ENCODE measurements around the gene GAS2L1. TPM values are rescaled to one million over a fixed set of nuclear protein-coding genes. Genes with fewer than 3 reads are reported as not detected.
"Not testable (repeated sequence)": the region's sequence is repeated elsewhere in the genome, so short reads cannot be mapped to it uniquely, and the experiment has no call there.

Gene GAS2L1
- total RNA-seq, 1 experiment from 2014 or later: 29.4 TPM

- BruUV-seq (replicated peaks): no TSS peak
- RAD21 ChIA-PET (ENCODE audit: low non-redundant PET in 1 of 2, low total read pairs in 2 of 2, uncharacterized antibody in 2 of 2, unreplicated experiment in 2 of 2): no interaction called here
- Histone ChIP-seq H3K4me2 (ENCODE audit: low read length) (no peak overlapping the region), H3K79me2 (ENCODE audit: insufficient read depth, low read length) (no peaks in the 10 kb centered on the region), H3K9me2 (ENCODE audit: insufficient read depth) (no peaks in the 10 kb centered on the region), H4K20me1 (ENCODE audit: insufficient read depth) (no peaks in the 10 kb centered on the region), H2AFZ (ENCODE audit: low read depth, low read length, poor library complexity, severe bottlenecking) (no peak overlapping the region), H3K27ac (ENCODE audit: low read depth, low read length) (no peak overlapping the region), H3K27me3 (ENCODE audit: insufficient read depth, low read length) (no peaks in the 10 kb centered on the region), H3K4me1 (ENCODE audit: control insufficient read depth in 1 of 2, insufficient read depth in 2 of 2, low read length in 2 of 2) (peaks cover 0 to 3% of the 10 kb centered on the region in 2 experiments; a peak in 1 of 4 replicates), H3K36me3 (ENCODE audit: control insufficient read depth in 1 of 2, insufficient read depth in 2 of 2, low read length in 2 of 2) (peaks cover 17 to 38% of the 10 kb centered on the region in 2 experiments; a peak in 3 of 4 replicates), H3K9ac (ENCODE audit: low read length) (no peak overlapping the region), H3K9me3 (ENCODE audit: control insufficient read depth in 1 of 2, insufficient read depth in 1 of 2, low read depth in 1 of 2, low read length in 2 of 2) (no peaks in the 10 kb centered on the region), H3K4me3 (replicated peaks in 1 of 2; ENCODE audit: low read depth in 1 of 2, low read length in 2 of 2) (no peak overlapping the region)
- intact Hi-C loops (cut with micrococcal nuclease): no loop called here
- POLR2A ChIA-PET: no interaction called here
- CTCF ChIA-PET: no interaction called here
- ATAC-seq (no peak), DNase-seq (ENCODE audit: low read depth, low spot score) (no peak)
- TF ChIP-seq YY1 (IDR thresholded peaks at IDR 0.05; ENCODE audit: extremely low read depth, insufficient replicate concordance, low read depth, low read length) (no peak), ELF1 (IDR thresholded peaks at IDR 0.05; ENCODE audit: borderline replicate concordance, low read depth) (no peak), EGR1 (IDR thresholded peaks at IDR 0.05; ENCODE audit: low read depth) (no peak), EZH2 (IDR thresholded peaks at IDR 0.05) (no peak), MAX (IDR thresholded peaks at IDR 0.05) (no peak), CEBPB (IDR thresholded peaks at IDR 0.05; ENCODE audit: low read depth) (no peak), RAD21 (IDR thresholded peaks at IDR 0.05; ENCODE audit: low read depth) (no peak), FOSL1 (IDR thresholded peaks at IDR 0.05; ENCODE audit: low read depth) (no peak), POLR2A (IDR thresholded peaks at IDR 0.05; ENCODE audit: borderline replicate concordance, extremely low read depth, insufficient read depth, insufficient read length) (no peak)
- TF ChIP-seq, protein P1, sequence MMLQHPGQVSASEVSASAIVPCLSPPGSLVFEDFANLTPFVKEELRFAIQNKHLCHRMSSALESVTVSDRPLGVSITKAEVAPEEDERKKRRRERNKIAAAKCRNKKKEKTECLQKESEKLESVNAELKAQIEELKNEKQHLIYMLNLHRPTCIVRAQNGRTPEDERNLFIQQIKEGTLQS (IDR thresholded peaks at IDR 0.05): no peak
- TF ChIP-seq, protein P2, sequence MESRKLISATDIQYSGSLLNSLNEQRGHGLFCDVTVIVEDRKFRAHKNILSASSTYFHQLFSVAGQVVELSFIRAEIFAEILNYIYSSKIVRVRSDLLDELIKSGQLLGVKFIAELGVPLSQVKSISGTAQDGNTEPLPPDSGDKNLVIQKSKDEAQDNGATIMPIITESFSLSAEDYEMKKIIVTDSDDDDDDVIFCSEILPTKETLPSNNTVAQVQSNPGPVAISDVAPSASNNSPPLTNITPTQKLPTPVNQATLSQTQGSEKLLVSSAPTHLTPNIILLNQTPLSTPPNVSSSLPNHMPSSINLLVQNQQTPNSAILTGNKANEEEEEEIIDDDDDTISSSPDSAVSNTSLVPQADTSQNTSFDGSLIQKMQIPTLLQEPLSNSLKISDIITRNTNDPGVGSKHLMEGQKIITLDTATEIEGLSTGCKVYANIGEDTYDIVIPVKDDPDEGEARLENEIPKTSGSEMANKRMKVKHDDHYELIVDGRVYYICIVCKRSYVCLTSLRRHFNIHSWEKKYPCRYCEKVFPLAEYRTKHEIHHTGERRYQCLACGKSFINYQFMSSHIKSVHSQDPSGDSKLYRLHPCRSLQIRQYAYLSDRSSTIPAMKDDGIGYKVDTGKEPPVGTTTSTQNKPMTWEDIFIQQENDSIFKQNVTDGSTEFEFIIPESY (IDR thresholded peaks at IDR 0.05; ENCODE audit: extremely low read depth, insufficient replicate concordance, low read length): no peak
Observed at GRCh38 chr22:29353860-29354259, 47.4 kb downstream of the GAS2L1 start.

DNA sequence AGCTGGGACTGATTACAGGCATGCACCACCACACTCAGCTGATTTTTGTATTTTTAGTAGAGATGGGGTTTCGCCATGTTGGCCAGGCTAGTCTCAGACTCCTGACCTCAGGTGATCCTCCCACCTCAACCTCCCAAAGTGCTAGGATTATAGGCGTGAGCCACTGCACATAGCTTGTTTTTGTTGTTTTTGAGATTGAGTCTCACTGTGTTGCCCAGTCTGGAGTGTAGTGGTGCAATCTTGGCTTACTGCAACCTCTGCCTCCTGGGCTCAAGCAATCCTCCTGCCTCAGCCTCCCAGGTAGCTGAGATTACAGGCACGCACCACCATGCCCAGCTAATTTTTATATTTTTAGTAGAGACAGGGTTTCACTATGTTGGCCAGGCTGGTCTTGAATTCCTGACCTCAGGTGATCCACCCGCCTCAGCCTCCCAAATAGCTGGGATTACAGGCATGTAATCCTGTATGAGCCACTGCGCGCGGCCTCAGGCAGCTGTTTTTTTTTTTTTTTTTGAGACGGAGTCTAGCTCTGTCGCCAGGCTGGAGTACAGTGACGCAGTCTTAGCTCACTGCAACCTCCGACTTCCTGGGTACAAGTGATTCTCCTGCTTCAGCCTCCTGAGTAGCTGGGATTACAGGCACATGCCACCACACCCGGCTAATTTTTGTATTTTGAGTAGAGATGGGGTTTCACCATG is 50.9 kb downstream of the GAS2L1 start:
- H2AFZ ChIP-seq (ENCODE audit: low read depth, low read length, poor library complexity, severe bottlenecking); H3K27ac ChIP-seq (ENCODE audit: low read depth, low read length); H3K9me2 ChIP-seq (ENCODE audit: insufficient read depth); CTCF ChIA-PET; H3K4me3 ChIP-seq (replicated peaks in 1 of 2; ENCODE audit: low read depth in 1 of 2, low read length in 2 of 2); BruUV-seq (replicated peaks); H3K9ac ChIP-seq (ENCODE audit: low read length); H3K27me3 ChIP-seq (ENCODE audit: insufficient read depth, low read length); POLR2A ChIA-PET; DNase-seq (ENCODE audit: low read depth, low spot score); H4K20me1 ChIP-seq (ENCODE audit: insufficient read depth); H3K4me2 ChIP-seq (ENCODE audit: low read length); H3K4me1 ChIP-seq (ENCODE audit: control insufficient read depth in 1 of 2, insufficient read depth in 2 of 2, low read length in 2 of 2); ATAC-seq; H3K9me3 ChIP-seq (ENCODE audit: control insufficient read depth in 1 of 2, insufficient read depth in 1 of 2, low read depth in 1 of 2, low read length in 2 of 2); RAD21 ChIA-PET (ENCODE audit: low non-redundant PET in 1 of 2, low total read pairs in 2 of 2, uncharacterized antibody in 2 of 2, unreplicated experiment in 2 of 2); H3K79me2 ChIP-seq (ENCODE audit: insufficient read depth, low read length): not testable (repeated sequence)
- intact Hi-C loops (cut with micrococcal nuclease): loop anchor here (5.0 kb wide), 1 partner anchor 150 kb away; the partner anchor contains the start of gene EMID1
- peaks cover 8 to 33% of the 10 kb centered on the region in 2 experiments; a peak in 3 of 4 replicates for H3K36me3 ChIP-seq (ENCODE audit: control insufficient read depth in 1 of 2, insufficient read depth in 2 of 2, low read length in 2 of 2)
